NCI-H82 treated with DMSO at 0.1 percent for 48 hours (cell line): Measurements from ENCODE around the gene STXBP6.

Experiments used
- DNase-seq: peaks from one replicate; lab custom pipeline; 2025; ENCODE audit not compliant: unreplicated experiment; lab: John Stamatoyannopoulos, UW

Gene STXBP6

DNA sequence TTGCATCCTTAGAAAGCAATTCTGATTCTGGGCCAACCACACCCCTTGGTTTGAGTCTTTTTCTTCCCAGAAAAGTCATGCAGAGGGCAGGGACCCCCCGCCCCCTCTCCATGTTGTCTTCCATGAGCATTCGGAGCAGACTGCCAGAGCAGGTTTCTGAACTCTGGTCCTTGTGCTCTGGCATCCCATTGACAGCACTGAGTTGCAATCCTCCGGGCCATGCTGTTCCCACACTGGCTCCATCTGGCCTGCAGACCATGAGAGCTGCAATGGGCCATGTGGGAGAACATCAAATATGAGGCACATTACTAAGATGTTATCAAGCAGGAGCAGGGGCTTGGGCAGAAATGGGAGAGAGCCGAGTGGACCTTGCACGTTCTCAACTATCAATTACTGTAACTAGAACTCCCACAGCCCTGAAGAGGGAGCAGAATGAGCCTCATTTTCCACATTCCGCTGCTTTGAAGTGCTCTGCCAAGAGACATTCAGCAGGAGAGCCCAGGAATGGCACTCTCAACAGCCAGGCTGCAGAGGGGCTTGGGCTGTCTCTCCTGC is 157.4 kb downstream of the STXBP6 start:
- DNase-seq, result no peak

DNA sequence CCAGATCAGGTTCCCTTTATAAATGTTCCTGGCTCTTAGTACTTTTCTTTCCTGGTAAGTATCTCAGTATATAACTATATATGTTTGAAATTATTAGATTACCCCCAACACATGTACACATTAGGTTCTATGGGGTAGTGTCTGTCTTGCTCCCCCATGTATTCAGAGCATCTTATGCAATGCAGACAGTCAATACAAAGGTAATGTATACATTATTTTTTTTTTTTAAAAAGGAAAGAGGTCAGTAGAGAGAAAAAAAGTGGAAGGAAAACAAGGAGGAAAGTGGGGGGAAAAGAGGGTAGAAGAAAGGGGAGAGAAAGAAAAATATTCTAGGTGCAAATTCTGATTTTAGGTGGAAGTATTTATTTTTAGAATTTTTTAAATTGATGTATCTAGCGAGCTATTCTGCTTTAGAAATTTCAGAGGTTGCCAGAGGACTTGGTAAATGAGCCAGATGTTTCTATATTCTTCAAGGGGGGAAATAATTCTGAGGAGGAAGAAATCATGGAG is 157.9 kb downstream of the STXBP6 start:
- no peak for DNase-seq

DNA sequence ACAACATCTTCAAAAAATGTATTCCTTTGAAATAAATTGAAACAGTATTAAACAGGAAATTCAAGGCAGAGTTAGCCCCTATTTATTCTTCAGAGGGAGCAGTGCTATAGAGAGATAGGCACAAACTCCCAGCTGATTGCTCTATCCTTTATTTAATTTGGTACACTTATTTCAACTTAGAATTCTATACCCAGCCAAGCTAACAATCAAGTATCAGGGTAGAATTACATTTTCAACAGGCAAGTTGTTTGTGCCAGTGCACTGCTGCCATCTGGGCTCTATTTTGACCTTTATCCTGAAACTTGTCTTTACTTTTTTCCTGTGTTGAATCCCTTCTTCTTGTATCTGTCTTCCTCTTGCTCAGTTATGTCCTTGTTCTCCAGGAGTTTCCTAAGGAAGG is 159.2 kb downstream of the STXBP6 start:
- DNase-seq, result no peak

DNA sequence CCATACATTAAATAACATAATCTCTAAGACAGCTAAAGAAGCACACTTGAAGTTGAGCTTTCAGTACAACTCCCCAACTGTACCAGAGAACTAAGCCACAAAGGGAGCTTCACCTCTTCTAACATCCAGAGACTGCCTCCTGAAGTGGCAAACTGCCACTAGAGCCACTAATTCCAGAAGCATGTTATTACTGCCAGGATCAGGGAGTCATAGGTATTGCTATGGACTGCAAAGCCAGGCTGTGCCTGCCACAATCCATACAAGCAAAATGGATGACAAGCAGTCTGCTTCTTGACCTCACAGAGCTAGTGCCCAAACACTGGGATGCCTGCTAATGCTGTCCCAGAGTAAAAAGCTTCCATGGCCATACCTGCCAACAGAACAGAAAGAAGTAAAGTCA is 160.1 kb downstream of the STXBP6 start:
- no peak for DNase-seq

DNA sequence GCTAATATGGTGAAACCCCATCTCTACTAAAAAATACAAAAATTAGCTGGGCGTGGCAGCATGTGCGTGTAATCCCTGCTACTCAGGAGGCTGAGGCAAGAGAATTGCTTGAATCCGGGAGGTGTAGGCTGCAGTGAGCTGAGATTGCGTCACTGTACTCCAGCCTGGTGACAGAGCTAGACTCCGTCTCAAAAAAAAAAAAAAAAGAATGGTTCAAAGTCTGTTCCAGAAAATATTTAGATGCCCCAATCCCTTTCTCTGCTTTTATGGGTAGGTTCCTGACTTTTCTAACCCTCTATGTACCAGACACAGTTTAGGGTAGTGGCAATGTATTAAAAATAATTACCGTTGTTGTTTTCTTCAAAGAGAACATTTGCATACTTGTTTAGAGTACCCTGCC is 161.4 kb downstream of the STXBP6 start:
- no peak for DNase-seq

DNA sequence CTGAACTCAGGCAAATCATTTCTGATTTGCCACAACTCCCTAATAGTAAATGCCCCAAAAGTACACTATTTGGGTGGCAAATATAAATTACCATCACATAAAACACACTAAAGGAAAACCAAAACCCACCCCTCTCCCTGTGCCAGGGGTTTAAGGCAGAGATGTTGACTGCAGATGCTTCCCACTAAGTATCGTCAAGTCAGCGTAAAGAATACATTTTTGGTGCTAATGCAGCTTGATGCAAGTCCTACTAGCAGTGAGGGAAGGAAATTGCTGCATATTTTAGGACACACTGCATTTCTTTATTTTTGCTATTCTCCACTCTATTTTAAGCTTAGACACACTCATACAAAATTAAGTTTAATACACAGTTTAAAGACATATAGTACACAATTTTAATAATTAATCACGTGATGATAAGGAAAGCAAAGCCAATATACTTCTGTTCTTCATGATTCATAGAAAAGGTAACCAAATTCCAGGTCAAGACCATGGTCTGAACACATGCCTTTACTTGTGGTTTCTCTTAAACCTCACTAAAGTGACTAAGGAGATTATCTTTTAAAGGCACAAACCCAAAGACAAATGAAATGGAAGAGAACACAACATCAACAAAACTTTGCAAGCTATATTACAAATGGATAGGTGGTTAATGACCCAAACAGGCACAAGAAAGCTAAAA is 162.2 kb downstream of the STXBP6 start:
- DNase-seq, result no peak

DNA sequence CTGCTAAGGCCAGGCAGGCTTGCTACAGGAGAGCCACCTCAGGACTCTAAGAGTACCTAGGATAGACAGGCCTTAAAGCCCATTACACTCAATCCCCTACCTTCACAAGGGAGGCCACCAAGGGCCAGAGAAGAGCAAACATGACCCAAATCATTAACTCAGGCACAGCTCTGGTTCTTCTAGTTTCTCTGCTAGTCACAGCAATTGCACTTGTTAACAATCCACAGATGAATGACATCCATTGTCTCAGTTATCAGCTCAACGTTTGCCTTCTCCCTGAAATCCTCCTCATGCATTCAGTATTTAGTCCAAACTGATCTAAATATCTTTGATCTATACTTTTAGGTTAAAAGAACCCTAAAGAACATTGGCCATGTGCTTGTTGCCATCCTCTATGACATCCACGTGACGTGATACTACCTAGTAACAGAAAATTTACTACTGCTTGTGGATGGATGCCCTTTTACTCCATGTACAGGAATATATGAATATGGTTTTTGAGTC is 164.5 kb downstream of the STXBP6 start:
- DNase-seq, result no peak

DNA sequence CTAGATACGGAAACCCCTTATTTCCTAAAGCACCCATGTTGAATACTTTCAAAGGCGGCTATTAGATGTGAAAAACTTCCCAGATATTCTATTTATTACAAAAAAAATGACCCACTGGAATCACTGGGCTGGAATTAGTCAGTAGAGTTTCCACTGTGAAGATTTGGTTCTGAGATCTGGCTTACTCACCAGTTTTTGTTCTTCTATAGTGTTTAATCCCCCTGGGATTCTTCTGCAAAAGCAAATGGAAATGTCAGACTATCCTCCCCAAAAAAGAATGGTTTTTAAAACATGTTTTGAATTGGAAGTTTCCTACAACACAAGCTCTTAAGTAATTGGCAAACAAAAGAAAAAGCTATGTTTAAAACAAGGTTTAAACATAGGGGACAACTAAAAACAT is 166.4 kb downstream of the STXBP6 start:
- no peak for DNase-seq

DNA sequence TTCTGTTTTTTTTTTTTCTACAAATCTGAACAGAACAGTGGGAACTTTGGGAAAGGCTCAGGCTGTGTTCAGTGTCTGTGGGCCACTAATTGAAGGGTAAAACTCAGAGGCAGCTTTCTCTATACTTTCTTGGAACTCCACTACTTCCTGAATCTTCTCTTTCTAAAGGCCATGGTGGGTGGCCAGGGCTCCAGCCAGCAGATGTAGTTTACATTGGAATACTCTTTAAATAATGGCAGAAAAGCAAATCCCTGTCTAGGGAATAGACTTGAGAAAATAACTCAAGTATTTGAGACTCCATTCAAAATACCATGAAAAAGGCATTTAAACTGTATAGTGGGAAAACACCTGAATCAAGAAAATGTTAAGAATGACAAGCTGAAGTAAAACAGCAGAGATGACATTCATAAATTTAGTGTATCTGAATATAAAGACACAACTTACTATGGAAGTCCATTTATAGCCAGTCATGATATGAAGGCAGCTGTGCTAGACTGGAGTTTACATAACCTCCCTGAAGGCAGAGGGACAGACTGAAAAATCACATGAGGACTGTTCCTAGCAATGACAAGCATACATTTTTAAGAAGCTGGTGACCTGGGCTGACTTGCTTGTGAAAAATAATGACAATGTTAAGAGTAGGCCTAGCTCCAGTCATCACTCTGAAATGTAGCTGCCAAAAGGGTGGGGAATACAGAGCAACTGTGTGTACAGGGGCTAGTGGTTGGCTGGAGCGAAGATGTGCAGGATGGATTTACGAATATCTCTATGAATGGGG is 168.6 kb downstream of the STXBP6 start:
- DNase-seq, result no peak

DNA sequence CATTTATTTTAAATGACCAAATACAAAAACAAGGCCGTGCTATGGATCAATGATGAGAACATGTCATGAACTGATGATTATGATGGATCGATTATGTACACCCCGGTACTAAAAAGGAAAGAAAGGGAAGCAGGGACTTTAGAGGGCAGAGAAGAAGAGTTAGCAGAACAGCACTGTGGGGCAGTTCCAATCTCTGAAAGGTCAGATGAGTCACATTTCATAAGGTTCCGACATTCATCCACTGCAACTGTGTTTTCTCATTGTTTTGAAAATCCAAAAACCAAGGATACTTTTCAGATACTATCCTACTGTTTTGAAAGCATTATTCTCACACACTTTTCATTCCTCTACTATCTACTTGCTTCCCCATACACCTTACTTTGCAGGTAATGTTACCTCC is 169.3 kb downstream of the STXBP6 start:
- no peak for DNase-seq

DNA sequence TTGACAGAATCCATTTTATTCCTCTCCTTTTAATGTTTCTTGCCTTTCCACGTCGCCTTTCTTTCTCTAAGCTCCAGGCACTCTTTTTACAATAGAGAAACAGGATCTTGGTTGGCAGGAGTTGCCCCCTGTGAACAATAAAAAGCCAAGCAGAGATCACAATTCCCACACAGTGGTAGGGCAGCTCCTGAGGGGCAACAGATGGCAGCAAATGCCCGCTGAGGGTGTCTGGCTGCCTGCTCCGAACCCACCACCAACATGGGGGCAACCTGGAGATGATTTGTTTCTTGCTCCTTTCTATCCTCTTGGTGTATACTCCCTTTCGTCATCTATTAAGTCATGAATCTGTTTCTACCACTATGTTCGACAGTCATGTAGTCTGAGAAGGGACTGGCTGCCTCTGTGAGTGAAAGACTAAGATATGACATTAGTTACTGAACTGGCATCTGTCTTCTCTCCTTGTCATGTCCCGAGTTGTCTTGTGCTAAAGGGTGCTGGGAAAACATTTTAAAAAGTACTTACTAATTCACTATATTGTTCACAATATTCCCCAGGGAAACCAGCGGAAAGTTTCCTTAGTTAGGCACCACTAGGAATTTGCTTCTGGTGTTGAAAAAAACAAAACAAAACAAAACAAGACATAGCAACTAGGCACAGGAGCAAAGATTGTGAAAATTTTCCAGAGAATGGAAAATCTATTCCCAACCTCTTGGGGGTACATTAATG is 170.1 kb downstream of the STXBP6 start:
- no peak for DNase-seq

DNA sequence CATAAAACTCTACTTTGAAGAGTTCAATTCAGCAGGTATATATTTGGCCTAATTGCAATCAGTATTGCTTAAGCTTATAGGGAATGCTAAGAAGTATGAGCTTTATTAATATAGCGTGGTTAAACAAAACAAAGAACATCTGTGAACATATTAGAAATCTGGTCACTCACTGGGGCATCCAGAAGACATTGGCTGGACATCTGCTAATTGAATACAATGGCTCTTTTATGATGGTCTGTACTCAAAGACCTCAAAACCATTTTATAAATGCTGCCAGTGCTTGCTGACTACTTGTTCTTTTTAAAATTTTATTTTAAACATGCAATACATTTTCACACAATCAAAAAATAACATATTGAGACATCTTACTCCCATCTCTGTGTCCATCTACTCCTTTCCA is 173.0 kb downstream of the STXBP6 start:
- no peak for DNase-seq

DNA sequence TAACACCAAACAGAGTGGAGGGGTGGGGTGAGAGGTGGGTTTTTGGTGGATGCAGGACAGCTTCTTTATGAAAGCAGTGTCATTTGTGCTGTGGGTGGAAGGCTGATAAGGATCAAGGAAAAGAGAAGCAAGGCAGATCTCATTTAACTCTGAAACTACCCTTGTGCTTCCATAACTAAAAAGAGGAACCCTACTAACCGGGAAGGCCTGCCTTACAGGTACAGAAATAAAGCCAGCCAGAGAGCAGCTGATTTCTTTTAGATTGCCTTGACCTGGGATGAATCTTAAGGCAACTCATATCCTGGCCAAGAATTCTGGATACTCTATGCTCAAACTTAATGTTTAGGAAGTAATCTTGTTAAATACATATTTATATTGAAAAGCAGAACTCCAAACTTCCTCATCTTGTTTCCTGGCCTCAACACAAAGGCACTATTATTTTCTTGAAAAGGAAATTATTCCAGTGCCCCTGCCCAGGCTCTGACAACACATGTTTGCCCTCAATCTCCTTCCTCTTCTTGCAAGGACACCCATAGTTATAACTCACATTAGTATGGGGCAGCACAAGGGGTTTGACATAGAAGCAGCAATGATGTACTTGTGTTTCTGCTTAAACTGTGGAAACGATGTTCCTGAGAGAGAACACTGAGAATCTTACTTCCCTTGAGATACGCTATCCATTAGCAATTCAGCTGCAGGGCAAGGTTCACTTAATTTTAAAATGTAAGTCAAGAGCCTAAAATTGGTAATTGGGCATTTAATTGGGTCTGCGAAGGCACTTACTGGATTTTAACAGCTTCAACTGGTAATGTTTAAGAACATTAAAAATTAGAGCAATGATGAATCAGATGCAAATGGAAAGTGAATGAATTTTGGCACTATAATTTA is 173.7 kb downstream of the STXBP6 start:
- no peak for DNase-seq

DNA sequence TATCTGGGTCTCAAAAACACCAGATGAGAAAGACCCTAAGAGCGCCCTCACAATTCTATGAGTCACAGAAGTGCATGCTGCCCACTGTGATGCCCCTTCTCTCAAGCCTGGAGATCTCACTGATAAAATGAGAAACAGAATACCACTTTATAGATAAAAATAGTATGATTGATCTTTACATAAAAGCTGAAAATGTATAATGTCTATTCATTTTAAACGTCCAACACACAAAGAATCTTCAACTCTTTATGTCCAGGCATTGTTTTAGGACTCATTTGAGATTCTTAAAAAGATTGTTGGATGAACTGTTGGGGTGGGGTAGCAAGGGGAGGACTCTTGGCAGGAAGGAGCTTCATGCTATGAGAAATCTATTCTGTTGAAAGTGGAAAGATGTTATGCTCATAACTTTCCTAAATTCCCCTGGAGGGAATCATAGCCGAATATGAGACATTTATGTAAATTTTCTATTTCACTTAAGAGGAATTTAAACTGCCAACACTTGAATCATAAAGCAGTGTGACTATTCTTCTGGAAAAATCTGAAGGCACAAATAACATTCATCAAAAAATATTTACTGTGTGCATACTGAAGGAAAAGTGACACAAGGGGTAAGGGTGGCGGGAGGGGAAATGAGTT is 174.6 kb downstream of the STXBP6 start:
- no peak for DNase-seq

DNA sequence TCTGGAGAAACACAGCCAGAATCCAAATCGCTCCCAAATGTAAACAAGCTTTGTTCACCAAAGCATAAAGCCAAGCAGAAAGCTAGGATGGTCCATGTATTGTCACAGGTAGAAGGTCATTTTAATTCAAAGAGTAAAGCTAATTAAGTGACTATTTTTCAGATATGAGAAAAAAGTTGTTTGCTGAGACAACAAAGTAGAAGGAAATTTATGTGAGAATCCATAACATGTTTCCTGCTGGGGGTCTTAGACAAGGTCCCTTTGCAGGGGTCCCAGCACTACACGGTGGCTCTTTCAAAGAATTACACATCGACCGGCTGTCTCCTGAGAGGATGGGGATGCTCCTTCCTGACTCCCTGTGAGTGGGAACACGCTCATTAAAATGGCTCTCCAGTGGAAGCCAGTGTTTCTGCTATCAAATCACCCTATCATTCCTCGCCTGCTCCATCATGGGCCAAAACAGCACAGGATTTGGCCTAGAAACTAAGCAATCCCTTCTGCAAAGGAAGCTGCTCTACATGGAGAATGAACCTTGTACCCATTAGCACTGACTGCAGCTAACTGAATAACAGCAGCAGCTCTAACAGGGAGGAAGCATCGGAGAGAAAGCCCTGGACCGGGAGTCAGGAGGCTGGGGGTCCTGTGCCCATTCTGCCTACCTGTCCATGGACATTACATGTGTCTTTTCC is 175.3 kb downstream of the STXBP6 start:
- DNase-seq, result no peak

DNA sequence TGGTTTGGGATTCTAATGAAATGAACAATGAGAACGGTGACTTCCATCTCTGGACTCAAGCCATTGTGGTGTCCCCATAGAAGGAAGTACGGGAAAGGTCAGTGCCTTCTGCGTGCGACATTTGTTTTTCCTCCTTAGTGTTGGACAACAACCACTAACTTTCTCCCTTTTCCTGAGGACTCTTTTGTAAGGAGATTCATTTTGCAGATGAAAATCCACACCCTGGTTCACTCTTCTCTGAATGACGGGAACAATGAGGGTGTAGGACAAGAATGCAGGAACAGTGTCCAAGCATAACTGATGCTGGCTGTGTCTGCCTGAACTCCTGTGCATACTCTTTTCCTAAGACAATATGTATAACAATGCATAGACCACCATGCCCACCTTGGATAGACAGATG is 176.4 kb downstream of the STXBP6 start:
- no peak for DNase-seq

DNA sequence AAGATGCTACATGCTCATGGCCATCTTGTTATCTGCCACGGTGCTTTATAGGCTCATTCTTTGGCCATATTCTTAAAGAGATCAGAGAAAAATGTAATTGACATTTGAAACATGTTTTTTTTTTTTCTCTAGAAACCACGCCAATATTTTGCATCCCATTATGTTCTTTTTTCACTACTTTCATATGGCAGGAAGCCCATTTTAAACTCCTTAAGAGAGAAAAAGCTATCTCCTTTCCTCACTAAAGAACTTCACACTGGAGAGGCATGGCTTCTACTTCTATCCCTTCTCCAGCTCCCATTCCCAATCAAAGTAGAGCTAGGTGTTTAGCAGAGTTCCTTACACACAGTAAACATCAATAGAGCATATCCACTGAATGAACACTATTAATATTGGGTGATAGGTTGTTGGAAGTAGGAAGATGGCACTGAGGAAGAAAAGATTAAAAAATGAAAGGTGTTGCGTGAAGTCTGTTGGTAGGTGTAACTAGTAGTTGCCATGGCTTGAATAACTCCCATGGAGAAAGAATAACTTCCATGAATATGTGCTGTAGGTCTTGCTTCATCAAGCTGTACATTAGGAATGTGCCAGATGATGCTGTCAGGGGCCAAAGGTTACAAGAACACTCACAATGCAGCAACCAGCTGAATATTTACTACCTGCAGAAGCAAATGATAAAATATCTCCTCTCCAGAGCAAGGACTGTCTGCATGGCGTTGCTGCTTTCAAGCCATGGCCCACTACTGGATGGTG is 178.8 kb downstream of the STXBP6 start:
- no peak for DNase-seq

DNA sequence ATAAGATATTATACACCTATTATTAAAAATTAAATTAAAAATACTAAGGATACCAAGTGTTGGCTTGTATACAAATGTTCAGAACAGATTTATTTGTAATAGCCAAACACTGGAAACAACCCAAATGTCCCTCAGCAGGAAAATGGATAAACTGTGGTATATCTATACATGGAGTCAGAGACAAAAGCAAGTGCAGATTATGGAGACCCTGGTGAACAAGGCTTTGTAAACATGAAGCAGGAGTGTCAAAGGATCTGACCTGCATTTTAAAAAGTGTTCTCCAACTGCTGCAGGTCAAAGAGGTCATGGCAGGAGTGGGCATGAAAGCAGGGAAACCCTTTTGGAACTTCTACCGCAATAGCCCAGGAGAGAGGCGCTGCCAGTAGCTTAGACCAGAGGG is 181.6 kb downstream of the STXBP6 start:
- no peak for DNase-seq
